GM13977 (cell line): Measurements from ENCODE around the gene ABCC6.
"Not testable (repeated sequence)": the region's sequence is repeated elsewhere in the genome, so short reads cannot be mapped to it uniquely, and the experiment has no call there.

Experiments used
- DNase-seq: peaks from one replicate; pipeline ENCODE4 v3.0.0; 2012; ENCODE audit warnings: low spot score
- in situ Hi-C: fragments of 300-500 bp; cut with MboI; formaldehyde crosslinking; loops from one replicate; pipeline ENCODE4 v1.12.0; 2022; ENCODE audit warnings: low sequenced_read_pairs, low pct_unique_long_range_greater_than_20kb, mixed read lengths, inconsistent platforms; ENCODE audit not compliant: unreplicated experiment

The ABCC6 gene

GRCh38 chr16:16222850-16223661 is at the start of gene ABCC6:
ABCC6 (minus strand) TSS chr16:16223494; CDS start chr16:16223434, 60 bp downstream.
- in situ Hi-C loops, DNase-seq: not testable (repeated sequence)

- DNase-seq, in situ Hi-C loops: not testable (repeated sequence)
Measured at GRCh38 chr16:16272573-16273221, 49.4 kb upstream of the ABCC6 start.

- DNase-seq, in situ Hi-C loops: not testable (repeated sequence)
Measured at GRCh38 chr16:16271658-16272057, 48.4 kb upstream of the ABCC6 start.

- DNase-seq, in situ Hi-C loops: not testable (repeated sequence)
Measured at GRCh38 chr16:16268185-16268808, 45.0 kb upstream of the ABCC6 start.

- DNase-seq, in situ Hi-C loops: not testable (repeated sequence)
Measured at GRCh38 chr16:16267708-16268107, 44.4 kb upstream of the ABCC6 start.

GRCh38 chr16:16265044-16265443 is 41.8 kb upstream of the ABCC6 start:
- in situ Hi-C loops, DNase-seq: not testable (repeated sequence)

- DNase-seq, in situ Hi-C loops: not testable (repeated sequence)
Measured at GRCh38 chr16:16263947-16264346, 40.7 kb upstream of the ABCC6 start.

GRCh38 chr16:16262954-16263555 is 39.8 kb upstream of the ABCC6 start:
- DNase-seq, in situ Hi-C loops: not testable (repeated sequence)

GRCh38 chr16:16259971-16260370 is 36.7 kb upstream of the ABCC6 start:
- in situ Hi-C loops, DNase-seq: not testable (repeated sequence)

GRCh38 chr16:16258822-16259221 is 35.5 kb upstream of the ABCC6 start:
- DNase-seq, in situ Hi-C loops: not testable (repeated sequence)

GRCh38 chr16:16257301-16257923 is 34.1 kb upstream of the ABCC6 start:
- DNase-seq, in situ Hi-C loops: not testable (repeated sequence)

GRCh38 chr16:16252377-16252776 is 29.1 kb upstream of the ABCC6 start:
- DNase-seq, in situ Hi-C loops: not testable (repeated sequence)

GRCh38 chr16:16249621-16250330 is 26.5 kb upstream of the ABCC6 start:
- DNase-seq, in situ Hi-C loops: not testable (repeated sequence)

- DNase-seq, in situ Hi-C loops: not testable (repeated sequence)
Measured at GRCh38 chr16:16247439-16247838, 24.1 kb upstream of the ABCC6 start.

- in situ Hi-C loops, DNase-seq: not testable (repeated sequence)
Measured at GRCh38 chr16:16246578-16247262, 23.4 kb upstream of the ABCC6 start.

- in situ Hi-C loops, result not testable (repeated sequence)
Measured at GRCh38 chr16:16243886-16244285, 20.6 kb upstream of the ABCC6 start.

More at GRCh38 chr16:16243886-16244285, 20.6 kb upstream of the ABCC6 start:
- DNase-seq, result not testable (repeated sequence)
